Activated CD4-positive, alpha-beta T cell treated with anti-CD3 and anti-CD28 coated beads for 36 hours (primary cell): ENCODE data around the gene BSND. TPM values are rescaled to one million over a fixed set of nuclear protein-coding genes. Genes with fewer than 3 reads are reported as not detected.

Experiments
- ATAC-seq: fragments of 200-7000 bp; cut with Tn5 transposase; one replicate; pipeline ENCODE4 v1.10.0; 2021; ENCODE audit warnings: mild to moderate bottlenecking, moderate library complexity
- CTCF ChIA-PET: fragments of 350-600 bp; sonication (Branson Sonifier 250); formaldehyde crosslinking; loops from one replicate; lab custom pipeline; 2021; ENCODE audit warnings: antibody characterized with exemption; lab: Charles Lee
- POLR2A ChIA-PET: fragments of 350-600 bp; sonication (Branson Sonifier 250); formaldehyde crosslinking; loops from one replicate; lab custom pipeline; 2021; ENCODE audit warnings: antibody characterized with exemption, inconsistent platforms; lab: Charles Lee
- DNase-seq: peaks from one replicate; pipeline ENCODE4 v3.0.0-alpha.2; 2020
- H3K27ac Mint-ChIP-seq: one replicate; pipeline ENCODE4 v1.8.0; 2021; ENCODE audit warnings: mixed read lengths
- H3K27me3 Mint-ChIP-seq: one replicate; pipeline ENCODE4 v1.8.0; 2021; ENCODE audit warnings: mixed read lengths
- H3K36me3 Mint-ChIP-seq: one replicate; pipeline ENCODE4 v1.8.0; 2021; ENCODE audit warnings: low read depth, mixed read lengths
- H3K4me1 Mint-ChIP-seq: one replicate; pipeline ENCODE4 v1.8.0; 2021; ENCODE audit warnings: mixed read lengths
- H3K4me3 Mint-ChIP-seq: one replicate; pipeline ENCODE4 v1.8.0; 2021; ENCODE audit warnings: mild to moderate bottlenecking, moderate library complexity, mixed read lengths
- H3K9me3 Mint-ChIP-seq: one replicate; pipeline ENCODE4 v1.8.0; 2021; ENCODE audit warnings: low read depth, mixed read lengths
- intact Hi-C, 2 experiments: fragments of 100-400 bp; cut with DNase I in 1 of 2; cut with micrococcal nuclease in 1 of 2; formaldehyde crosslinking; loops; one replicate each; pipeline versions ENCODE4 v1.14.2 to v1.15.1; 2022 to 2024; cut with DNase I, micrococcal nuclease
- total RNA-seq, 2 experiments: library from RNA; stranded (reverse); gene quantifications; one replicate each; pipeline ENCODE4 v1.2.3, GENCODE V29; 2021

The BSND gene
- total RNA-seq, 2 experiments from 2014 or later, result not detected

DNA sequence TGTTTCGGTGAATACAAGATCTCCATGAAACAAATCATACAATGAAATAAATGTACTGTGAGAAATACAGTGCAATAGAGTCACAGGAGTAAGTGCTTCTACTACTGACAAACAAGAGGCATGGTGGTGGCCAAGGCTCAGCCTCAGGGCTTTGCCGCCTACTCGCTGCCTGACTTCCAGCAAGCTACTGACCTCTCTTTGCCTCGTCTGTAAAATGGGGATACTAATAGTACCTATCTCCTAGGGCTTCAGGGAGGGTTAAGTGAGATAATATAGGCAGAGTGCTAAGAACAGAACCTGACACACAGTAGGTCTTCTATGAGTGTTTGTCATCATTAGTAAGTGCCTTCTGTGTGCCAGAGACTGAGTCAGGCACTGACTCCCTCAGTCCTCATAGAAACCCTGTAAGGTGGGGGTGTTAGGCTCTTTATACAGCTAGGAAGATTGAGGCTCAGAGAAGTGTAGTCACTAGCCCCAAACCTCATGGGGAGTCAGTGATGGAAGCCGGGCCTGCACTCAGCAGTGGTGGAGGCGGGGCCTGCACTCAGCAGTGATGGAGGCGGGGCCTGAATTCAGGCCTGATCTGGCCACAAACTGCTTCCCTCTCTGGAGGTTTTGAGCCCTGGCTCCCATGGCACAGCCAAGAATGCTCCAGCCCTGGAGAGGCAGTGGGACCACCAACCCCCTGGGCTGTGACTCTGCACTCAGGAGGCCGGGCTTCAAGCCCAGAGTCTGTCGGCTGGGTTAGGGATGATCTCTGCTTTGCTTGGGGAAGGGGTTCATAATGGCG is 6.8 kb downstream of the BSND start:
- ChIA-PET CTCF (interaction anchor here (0.8 kb wide), 1 partner anchor 61 kb away, joined by 3 read pairs; no protein-coding TSS in a partner anchor), POLR2A (no interaction called here)
- ATAC-seq (peak; percentile 74), DNase-seq (peak; percentile 31)
- Mint-ChIP-seq H3K36me3 (no peaks in the 10 kb centered on the region), H3K4me3 (no peak overlapping the region), H3K27ac (no peak overlapping the region), H3K27me3 (peaks cover 3% of the 10 kb centered on the region), H3K9me3 (no peaks in the 10 kb centered on the region), H3K4me1 (no peaks in the 10 kb centered on the region)
- intact Hi-C loops, result no loop called here

DNA sequence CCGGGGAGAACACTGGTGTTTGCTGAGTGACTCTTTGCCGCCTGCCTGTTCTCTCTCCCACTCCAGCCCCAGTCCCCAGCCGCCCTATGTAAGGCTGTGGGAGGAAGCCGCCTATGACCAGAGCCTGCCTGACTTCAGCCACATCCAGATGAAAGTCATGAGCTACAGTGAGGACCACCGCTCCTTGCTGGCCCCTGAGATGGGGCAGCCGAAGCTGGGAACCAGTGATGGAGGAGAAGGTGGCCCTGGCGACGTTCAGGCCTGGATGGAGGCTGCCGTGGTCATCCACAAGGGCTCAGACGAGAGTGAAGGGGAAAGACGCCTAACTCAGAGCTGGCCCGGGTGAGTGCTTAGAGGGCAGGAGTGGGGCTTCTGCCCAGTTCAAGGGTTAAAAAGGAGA is 8.2 kb downstream of the BSND start:
- intact Hi-C loops, result no loop called here
- ChIA-PET CTCF (interaction anchor here (1.1 to 1.8 kb wide), 2 partner anchors 10 to 15 kb away, joined by 3 to 7 read pairs; no protein-coding TSS in a partner anchor), POLR2A (no interaction called here)
- DNase-seq (no peak), ATAC-seq (no peak)
- no peaks in the 10 kb centered on the region for H3K36me3 Mint-ChIP-seq
- H3K4me3 Mint-ChIP-seq, result no peak overlapping the region
- no peak overlapping the region for H3K27ac Mint-ChIP-seq
- no peaks in the 10 kb centered on the region for H3K4me1 Mint-ChIP-seq
- H3K9me3 Mint-ChIP-seq, result no peaks in the 10 kb centered on the region
- H3K27me3 Mint-ChIP-seq, result peaks cover 2% of the 10 kb centered on the region

DNA sequence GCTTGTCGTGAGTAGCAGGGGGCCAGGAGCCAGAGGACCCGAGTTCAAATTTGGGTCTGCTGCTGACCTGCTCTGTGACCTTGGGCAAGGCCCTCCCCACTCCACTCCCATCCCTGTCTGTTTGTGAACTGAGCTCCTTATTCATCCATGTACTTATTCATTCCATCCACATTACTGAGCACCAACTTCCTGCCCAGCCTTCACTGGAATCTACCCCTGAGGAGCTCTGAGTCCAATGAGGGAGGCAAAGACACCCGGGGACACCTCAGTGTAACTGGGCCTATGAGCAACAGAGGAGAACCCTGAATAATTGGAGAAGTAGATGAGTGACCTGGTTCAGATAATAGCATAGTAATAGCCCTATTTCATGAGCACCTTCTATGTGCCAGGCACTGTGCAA is 8.9 kb downstream of the BSND start:
- H3K9me3 Mint-ChIP-seq, result no peaks in the 10 kb centered on the region
- no peak for ATAC-seq
- no peak for DNase-seq
- CTCF ChIA-PET, result interaction anchor here (1.1 to 1.8 kb wide), 2 partner anchors 11 to 14 kb away, joined by 3 to 7 read pairs; no protein-coding TSS in a partner anchor
- H3K27ac Mint-ChIP-seq, result no peak overlapping the region
- intact Hi-C loops, result no loop called here
- no peaks in the 10 kb centered on the region for H3K4me1 Mint-ChIP-seq
- H3K36me3 Mint-ChIP-seq, result no peaks in the 10 kb centered on the region
- POLR2A ChIA-PET, result no interaction called here
- H3K27me3 Mint-ChIP-seq, result peaks cover 2% of the 10 kb centered on the region
- H3K4me3 Mint-ChIP-seq, result no peak overlapping the region

DNA sequence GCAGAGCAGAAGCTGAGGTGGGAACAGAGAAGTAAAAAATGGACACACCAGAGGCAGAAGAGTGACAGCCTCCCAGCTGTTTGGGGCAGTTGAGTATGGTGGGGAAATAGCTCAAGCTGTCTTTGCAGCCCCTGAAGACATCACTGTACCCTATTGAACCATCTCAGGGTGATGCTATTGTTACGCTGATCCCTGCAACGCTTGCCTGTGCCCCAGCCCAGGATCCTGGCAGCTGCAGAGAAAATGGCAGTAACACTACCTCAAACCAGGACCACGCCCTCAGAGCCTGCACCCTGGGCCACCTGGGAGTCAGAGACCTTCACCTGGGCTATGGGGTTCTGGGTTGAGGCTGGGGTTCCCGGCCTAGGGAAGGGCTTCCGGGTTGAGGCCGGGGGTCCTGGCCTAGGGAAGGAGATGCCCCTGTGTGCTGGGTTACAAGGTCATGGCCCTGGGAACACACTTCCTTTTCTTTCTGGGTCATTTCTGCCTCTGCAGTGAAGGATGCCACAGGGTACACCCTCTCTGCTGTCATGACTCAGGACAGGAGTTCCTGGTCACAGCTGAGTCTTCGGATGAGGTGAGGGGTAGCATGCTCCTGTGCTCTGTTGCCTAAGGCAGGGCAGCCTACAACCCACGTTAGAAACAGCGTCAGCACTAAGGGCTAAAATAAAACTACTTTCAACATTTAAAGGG is 11.6 kb downstream of the BSND start:
- H3K27me3 Mint-ChIP-seq, result peaks cover 6% of the 10 kb centered on the region
- ATAC-seq (peak; percentile 33), DNase-seq (no peak)
- ChIA-PET POLR2A (no interaction called here), CTCF (interaction anchor here (0.7 to 2.5 kb wide), 3 partner anchors 11 to 789 kb away, joined by 4 to 7 read pairs (median 5); no protein-coding TSS in a partner anchor)
- no peaks in the 10 kb centered on the region for H3K4me1 Mint-ChIP-seq
- intact Hi-C loops, result no loop called here
- H3K4me3 Mint-ChIP-seq, result no peak overlapping the region
- no peak overlapping the region for H3K27ac Mint-ChIP-seq
- no peaks in the 10 kb centered on the region for H3K9me3 Mint-ChIP-seq
- no peaks in the 10 kb centered on the region for H3K36me3 Mint-ChIP-seq

DNA sequence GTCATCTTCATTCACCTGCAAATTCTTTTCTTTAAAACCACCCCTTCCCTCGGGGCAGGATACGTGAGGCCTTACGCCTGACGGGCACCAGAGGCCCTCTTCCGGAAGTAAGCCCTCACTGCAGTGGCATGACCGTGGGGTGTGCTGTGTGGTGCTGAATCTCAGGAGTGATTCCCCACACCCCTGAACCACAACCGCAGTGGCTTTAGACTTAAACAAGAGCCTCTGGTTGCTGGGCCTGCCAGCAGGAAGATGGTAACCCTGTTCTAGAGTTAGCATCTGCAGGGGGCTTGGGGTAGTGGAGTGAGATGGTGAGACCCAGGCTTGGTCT is 12.1 kb downstream of the BSND start:
- DNase-seq, result peak; percentile 16
- Mint-ChIP-seq H3K36me3 (no peaks in the 10 kb centered on the region), H3K27ac (no peak overlapping the region), H3K27me3 (peaks cover 6% of the 10 kb centered on the region), H3K4me1 (no peaks in the 10 kb centered on the region), H3K9me3 (no peaks in the 10 kb centered on the region), H3K4me3 (no peak overlapping the region)
- ChIA-PET POLR2A (no interaction called here), CTCF (interaction anchor here (0.9 to 2.5 kb wide), 2 partner anchors 10 to 66 kb away, joined by 4 to 7 read pairs; no protein-coding TSS in a partner anchor)
- intact Hi-C loops, result no loop called here
- peak; percentile 42 for ATAC-seq

DNA sequence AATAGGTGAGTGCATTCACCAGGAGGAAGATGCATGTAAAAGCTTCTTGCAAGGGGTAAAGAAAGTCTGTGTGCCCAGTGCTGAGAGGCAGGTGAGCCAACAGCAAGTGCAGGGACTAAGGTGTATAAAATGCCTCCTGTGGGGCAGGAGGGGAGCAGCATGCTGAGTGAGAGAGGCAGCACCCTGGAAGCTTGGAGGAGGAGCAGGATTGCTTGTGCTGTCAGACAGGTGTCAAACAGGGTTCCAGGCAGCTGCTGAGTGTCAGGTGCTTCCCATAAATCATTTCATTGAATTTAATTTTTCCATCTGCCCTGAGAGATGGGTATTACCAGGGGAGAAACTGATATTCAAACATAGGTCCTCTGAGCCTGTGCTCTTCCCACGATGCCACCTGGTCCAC is 13.9 kb downstream of the BSND start:
- CTCF ChIA-PET, result interaction anchor here (0.7 to 1.5 kb wide), 3 partner anchors 30 to 73 kb away, joined by 3 to 5 read pairs (median 3); no protein-coding TSS in a partner anchor
- Mint-ChIP-seq H3K36me3 (no peaks in the 10 kb centered on the region), H3K4me3 (no peak overlapping the region), H3K9me3 (no peaks in the 10 kb centered on the region), H3K27me3 (peaks cover 8% of the 10 kb centered on the region), H3K27ac (no peak overlapping the region), H3K4me1 (no peaks in the 10 kb centered on the region)
- intact Hi-C loops, result no loop called here
- POLR2A ChIA-PET, result no interaction called here
- ATAC-seq, result no peak
- no peak for DNase-seq

DNA sequence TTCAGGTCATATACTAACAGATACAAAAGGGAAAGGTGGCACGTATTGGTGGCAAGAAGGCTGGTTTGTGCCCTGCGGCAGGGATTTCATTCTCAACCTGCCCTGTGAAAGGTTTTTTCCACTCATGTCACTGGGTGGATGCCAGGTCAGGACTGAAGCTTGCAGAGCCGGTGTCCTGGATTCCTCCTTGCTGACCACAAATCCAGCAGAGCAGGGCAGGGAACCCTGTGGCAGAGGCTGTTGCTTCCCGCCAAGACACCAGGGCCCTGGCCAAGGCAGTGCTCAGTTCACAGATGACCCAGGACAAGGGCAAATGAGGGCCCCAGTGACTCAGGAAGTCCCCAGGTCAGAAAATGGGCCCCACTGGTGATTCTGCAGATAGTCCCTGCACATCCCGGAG is 16.4 kb downstream of the BSND start:
- Mint-ChIP-seq H3K9me3 (no peaks in the 10 kb centered on the region), H3K36me3 (no peaks in the 10 kb centered on the region), H3K27ac (no peak overlapping the region), H3K4me1 (no peaks in the 10 kb centered on the region), H3K4me3 (no peak overlapping the region), H3K27me3 (peaks cover 9% of the 10 kb centered on the region)
- intact Hi-C loops, result no loop called here
- ChIA-PET CTCF (interaction anchor here (0.7 to 1.1 kb wide), 2 partner anchors 53 to 54 kb away, joined by 3 to 4 read pairs; no protein-coding TSS in a partner anchor), POLR2A (no interaction called here)
- DNase-seq (no peak), ATAC-seq (no peak)

DNA sequence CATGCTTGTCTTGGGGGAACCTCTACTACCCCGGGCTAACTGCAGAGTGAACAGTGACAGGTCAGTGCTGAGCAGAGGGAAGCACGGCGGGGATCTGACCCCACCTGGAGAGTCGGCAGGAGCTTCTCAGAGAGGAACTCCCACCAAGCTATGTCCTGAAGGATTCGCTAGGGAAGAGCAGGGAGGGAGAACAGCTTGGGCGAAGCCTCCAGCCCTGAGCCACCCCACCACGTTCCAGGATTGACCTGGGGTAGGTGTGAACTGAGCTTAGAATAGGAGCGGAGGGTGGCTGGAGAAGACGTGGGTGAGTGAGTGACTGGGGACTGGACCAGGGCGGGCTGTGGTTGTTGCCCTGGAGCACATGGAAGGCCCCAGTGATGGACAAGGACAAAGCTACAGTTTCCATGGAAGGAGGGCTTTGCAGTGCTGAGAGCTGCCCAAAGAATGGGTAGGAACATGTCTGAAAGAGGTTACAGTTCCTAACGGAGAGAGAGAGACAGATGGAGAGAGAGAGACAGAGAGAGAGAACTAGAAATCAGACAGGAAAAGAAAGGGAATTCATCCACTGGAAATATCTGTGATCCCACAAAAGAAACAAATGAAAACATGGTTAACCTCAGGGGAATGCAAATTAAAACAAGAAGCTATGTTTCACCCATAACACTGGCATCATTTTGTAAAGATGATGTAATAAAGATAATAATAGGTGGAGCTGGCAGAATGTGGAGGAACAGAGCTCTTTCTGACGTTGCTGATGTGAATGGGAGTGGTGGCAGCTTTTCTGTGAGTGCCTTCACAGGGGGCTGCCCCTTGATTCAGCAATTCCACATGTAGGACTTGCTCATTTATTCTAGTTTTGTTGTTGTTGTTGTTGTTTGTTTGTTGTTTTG is 17.2 kb downstream of the BSND start:
- Mint-ChIP-seq H3K4me1 (no peaks in the 10 kb centered on the region), H3K27me3 (peaks cover 9% of the 10 kb centered on the region), H3K36me3 (no peaks in the 10 kb centered on the region), H3K27ac (no peak overlapping the region), H3K9me3 (no peaks in the 10 kb centered on the region), H3K4me3 (no peak overlapping the region)
- no peak for DNase-seq
- ChIA-PET POLR2A (no interaction called here), CTCF (interaction anchor here (0.6 to 1.2 kb wide), 4 partner anchors 50 to 65 kb away, joined by 3 to 4 read pairs (median 4); no protein-coding TSS in a partner anchor)
- intact Hi-C loops, result no loop called here
- no peak for ATAC-seq

DNA sequence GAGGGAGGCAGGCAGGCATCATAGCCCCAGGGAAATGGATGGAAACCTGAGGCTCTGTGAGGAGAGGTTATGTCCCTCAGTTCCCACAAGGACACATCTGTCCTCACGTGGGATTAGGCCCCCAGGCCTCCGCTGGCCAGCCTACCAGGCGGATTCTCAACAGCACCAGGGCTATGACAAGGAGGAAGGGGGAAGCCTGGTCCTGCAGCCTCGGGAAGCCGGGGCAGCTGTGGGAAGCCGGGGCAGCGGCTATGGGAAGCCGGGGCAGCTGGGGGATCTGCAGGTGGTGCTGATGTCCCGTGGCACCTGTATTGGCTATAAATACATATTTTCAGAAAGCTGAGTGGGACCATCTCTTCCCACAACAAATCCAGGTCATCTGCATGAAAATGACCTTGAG is 19.7 kb downstream of the BSND start:
- ChIA-PET CTCF (interaction anchor here (0.7 to 1.6 kb wide), 5 partner anchors 17 to 73 kb away, joined by 3 to 7 read pairs (median 3); no protein-coding TSS in a partner anchor), POLR2A (no interaction called here)
- Mint-ChIP-seq H3K4me1 (no peaks in the 10 kb centered on the region), H3K9me3 (no peaks in the 10 kb centered on the region), H3K27ac (no peak overlapping the region), H3K4me3 (no peak overlapping the region), H3K36me3 (no peaks in the 10 kb centered on the region), H3K27me3 (peaks cover 9% of the 10 kb centered on the region)
- DNase-seq, result no peak
- ATAC-seq, result no peak
- intact Hi-C loops, result no loop called here

DNA sequence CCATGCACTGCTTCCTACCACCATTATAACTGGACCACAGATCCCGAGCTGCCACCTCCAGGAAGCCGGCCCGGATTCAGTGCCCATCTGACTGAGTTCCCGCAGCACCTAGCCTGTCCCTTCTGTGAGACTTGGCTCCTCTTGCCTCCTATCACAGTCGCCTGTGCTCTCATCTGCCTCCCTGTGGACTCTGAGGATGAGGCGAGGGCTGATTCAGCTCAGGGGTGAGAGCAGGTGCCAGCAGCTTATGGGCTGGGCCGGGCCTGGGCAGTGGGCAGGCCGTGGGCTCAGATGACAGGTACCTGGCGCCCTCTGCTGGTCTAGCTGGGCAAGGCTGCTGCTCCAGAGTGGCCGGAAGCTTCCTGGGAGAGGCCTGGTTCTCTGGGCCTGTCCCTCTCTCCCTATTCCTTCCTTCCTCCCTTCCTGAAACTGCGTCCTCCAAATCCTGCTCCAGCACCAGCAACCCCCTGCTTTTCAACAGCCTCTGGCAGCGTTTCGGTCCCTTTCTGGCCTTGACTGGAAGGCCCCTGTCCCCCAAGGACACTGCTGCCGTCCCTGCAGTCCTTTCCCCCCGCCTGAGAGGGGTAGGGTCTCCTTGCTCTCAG is 23.3 kb downstream of the BSND start:
- no peak overlapping the region for H3K4me3 Mint-ChIP-seq
- POLR2A ChIA-PET, result interaction anchor here (1.5 kb wide), 1 partner anchor 77 kb away, joined by 3 read pairs; no protein-coding TSS in a partner anchor

More for the DNA sequence above, 23.3 kb downstream of the BSND start:
- H3K27me3 Mint-ChIP-seq, result peaks cover 3% of the 10 kb centered on the region
- no peaks in the 10 kb centered on the region for H3K36me3 Mint-ChIP-seq
- ATAC-seq (peak; percentile 99), DNase-seq (peak; percentile 88)
- H3K27ac Mint-ChIP-seq, result no peak overlapping the region
- H3K9me3 Mint-ChIP-seq, result no peaks in the 10 kb centered on the region
- CTCF ChIA-PET, result interaction anchor here (0.5 to 2.0 kb wide), 25 partner anchors 12 to 1375 kb away, joined by 3 to 38 read pairs (median 4); partner anchors contain the start of genes BSND and TTC4
- intact Hi-C loops, result loop anchor here (1.0 to 2.0 kb wide), 6 partner anchors 25 to 350 kb away; no protein-coding TSS in a partner anchor
- no peaks in the 10 kb centered on the region for H3K4me1 Mint-ChIP-seq
